OCI-LY3 (cell line): Measurements from ENCODE around the gene BZW1.

ENCODE experiments used
- H2AFZ ChIP-seq: fragments of 200-600, 300-600 bp; shearing (Covaris generic); 2 replicates; pipeline ENCODE4 v1.6.0; 2014; ENCODE audit warnings: antibody characterized with exemption, low read depth, low read length
- H3K27ac ChIP-seq: fragments of 200-600, 300-600 bp; sonication (generic); 2 replicates; pipeline ENCODE4 v1.5.1; 2014; ENCODE audit warnings: mild to moderate bottlenecking, low read length, moderate library complexity, mixed read lengths
- H3K27me3 ChIP-seq: fragments of 200-600, 300-600 bp; sonication (generic); 2 replicates; pipeline ENCODE4 v1.6.1; 2014; ENCODE audit warnings: low read depth, low read length, mixed read lengths
- H3K36me3 ChIP-seq: fragments of 200-600, 300-600 bp; sonication (generic); replicated peaks from 2 replicates; pipeline ENCODE3; 2014; ENCODE audit warnings: low read depth, low read length, mixed read lengths
- H3K4me1 ChIP-seq: fragments of 300-600, 200-600 bp; sonication (generic); 2 replicates; pipeline ENCODE4 v1.6.1; 2014; ENCODE audit warnings: low read length, mixed read lengths
- H3K4me2 ChIP-seq: fragments of 200-600, 300-600 bp; sonication (generic); 2 replicates; pipeline ENCODE4 v1.6.1; 2014; ENCODE audit warnings: low read length, mixed read lengths
- H3K4me3 ChIP-seq: fragments of 300-600, 200-600 bp; sonication (generic); 2 replicates; pipeline ENCODE4 v1.5.1; 2014; ENCODE audit warnings: antibody characterized with exemption, mild to moderate bottlenecking, low read length, moderate library complexity
- H3K79me2 ChIP-seq: fragments of 300-600, 200-600 bp; shearing (Covaris generic); 2 replicates; pipeline ENCODE4 v1.6.1; 2014; ENCODE audit warnings: mild to moderate bottlenecking, low read length, mixed read lengths
- H3K9ac ChIP-seq: fragments of 300-600, 200-600 bp; shearing (Covaris generic); 2 replicates; pipeline ENCODE4 v1.6.0; 2014; ENCODE audit warnings: mild to moderate bottlenecking, low read length, moderate library complexity
- H3K9me3 ChIP-seq: fragments of 200-600, 300-600 bp; shearing (Covaris generic); 2 replicates; pipeline ENCODE4 v1.6.1; 2014; ENCODE audit warnings: low read length, mixed read lengths; ENCODE audit not compliant: insufficient read depth
- H4K20me1 ChIP-seq: fragments of 200-600, 300-600 bp; sonication (generic); 2 replicates; pipeline ENCODE4 v1.6.1; 2016; ENCODE audit warnings: low read length, mixed read lengths; ENCODE audit not compliant: insufficient read depth
- CTCF ChIP-seq: fragments of 200-600, 300-600 bp; sonication (generic); IDR thresholded peaks from 2 replicates; pipeline ENCODE4 v1.5.1; 2014; ENCODE audit warnings: antibody characterized with exemption, low read length, low read depth
- EZH2phosphoT487 ChIP-seq: fragments of 200-600 bp; shearing (Covaris generic); IDR thresholded peaks from 2 replicates; pipeline ENCODE4 v1.6.1; 2018; ENCODE audit warnings: antibody characterized with exemption, mixed run types, low read depth

The BZW1 gene

GRCh38 chr2:200765995-200766660 lies 45.6 kb upstream of the BZW1 start:
- H2AFZ ChIP-seq, result no peak overlapping the region
- H3K4me1 ChIP-seq, result peaks cover 8% of the 10 kb centered on the region
- no peak overlapping the region for H3K4me2 ChIP-seq
- no peaks in the 10 kb centered on the region for H3K36me3 ChIP-seq
- no peak overlapping the region for H3K9ac ChIP-seq
- H3K79me2 ChIP-seq, result no peaks in the 10 kb centered on the region
- no peaks in the 10 kb centered on the region for H3K9me3 ChIP-seq
- no peak for TF ChIP-seq CTCF
- no peak for TF ChIP-seq EZH2phosphoT487
- peaks cover 2% of the 10 kb centered on the region; the same call in 1 of the 2 replicates for H3K27me3 ChIP-seq
- no peaks in the 10 kb centered on the region for H4K20me1 ChIP-seq
- H3K27ac ChIP-seq, result no peak overlapping the region
- H3K4me3 ChIP-seq, result no peak overlapping the region

GRCh38 chr2:200767111-200767885 lies 44.4 kb upstream of the BZW1 start:
- no peak overlapping the region for H2AFZ ChIP-seq
- H3K9ac ChIP-seq, result no peak overlapping the region
- no peak overlapping the region for H3K4me3 ChIP-seq
- no peaks in the 10 kb centered on the region for H4K20me1 ChIP-seq
- peaks cover 8% of the 10 kb centered on the region for H3K4me1 ChIP-seq
- no peaks in the 10 kb centered on the region for H3K79me2 ChIP-seq
- H3K27ac ChIP-seq, result no peak overlapping the region
- H3K36me3 ChIP-seq, result no peaks in the 10 kb centered on the region
- no peaks in the 10 kb centered on the region; the same call in 1 of the 2 replicates for H3K27me3 ChIP-seq
- no peak overlapping the region for H3K4me2 ChIP-seq
- no peak for TF ChIP-seq CTCF
- no peak for TF ChIP-seq EZH2phosphoT487
- H3K9me3 ChIP-seq, result no peaks in the 10 kb centered on the region

GRCh38 chr2:200770847-200771246 lies 40.9 kb upstream of the BZW1 start:
- no peak for TF ChIP-seq CTCF
- TF ChIP-seq EZH2phosphoT487, result no peak
- Histone ChIP-seq H3K4me1 (peaks cover 8% of the 10 kb centered on the region), H3K4me3 (no peak overlapping the region)

GRCh38 chr2:200772620-200773019 lies 39.1 kb upstream of the BZW1 start:
- TF ChIP-seq EZH2phosphoT487, result no peak
- no peak for TF ChIP-seq CTCF
- Histone ChIP-seq H3K4me1 (peaks cover 7% of the 10 kb centered on the region), H3K9me3 (no peaks in the 10 kb centered on the region), H3K79me2 (no peaks in the 10 kb centered on the region), H3K4me2 (peak overlapping the region; percentile 5; the same call in 1 of the 2 replicates), H3K4me3 (no peak overlapping the region), H3K36me3 (no peaks in the 10 kb centered on the region), H3K27ac (no peak overlapping the region), H3K9ac (no peak overlapping the region), H3K27me3 (no peaks in the 10 kb centered on the region; the same call in 1 of the 2 replicates), H2AFZ (0 out of 2 replicates have a peak overlapping the region, but pooled peaks have one; percentile 31), H4K20me1 (no peaks in the 10 kb centered on the region)

More at GRCh38 chr2:200770847-200771246, 40.9 kb upstream of the BZW1 start:
- H3K36me3 ChIP-seq, result no peaks in the 10 kb centered on the region
- no peaks in the 10 kb centered on the region for H3K79me2 ChIP-seq
- no peak overlapping the region for H3K27ac ChIP-seq
- no peak overlapping the region for H3K4me2 ChIP-seq
- H3K27me3 ChIP-seq, result no peaks in the 10 kb centered on the region; the same call in 1 of the 2 replicates
- no peaks in the 10 kb centered on the region for H3K9me3 ChIP-seq
- H4K20me1 ChIP-seq, result no peaks in the 10 kb centered on the region
- no peak overlapping the region for H3K9ac ChIP-seq
- no peak overlapping the region for H2AFZ ChIP-seq
